Stimulated activated CD8-positive, alpha-beta memory T cell treated with anti-CD3 and anti-CD28 coated beads, Interleukin-7, amount 100 ng/mL, for 1 hour (primary cell): ENCODE data around the gene SCYGR1.
"Not testable (repeated sequence)": the region's sequence is repeated elsewhere in the genome, so short reads cannot be mapped to it uniquely, and the experiment has no call there.

Source experiments
- DNase-seq, 2 donors: peaks; one replicate each; pipeline ENCODE4 v3.0.0-alpha.2; 2020; ENCODE audit warnings: low read depth in 2 of 2

Gene SCYGR1

GRCh38 chr2:227370791-227371312 is 16.9 kb downstream of the SCYGR1 start:
- no peak for DNase-seq

GRCh38 chr2:227370092-227370491 is 17.7 kb downstream of the SCYGR1 start:
- no peak for DNase-seq

GRCh38 chr2:227368574-227368973 is 19.2 kb downstream of the SCYGR1 start:
- no peak for DNase-seq

- DNase-seq, result no peak
Measured at GRCh38 chr2:227367427-227367795, 20.3 kb downstream of the SCYGR1 start.

- no peak for DNase-seq
Measured at GRCh38 chr2:227366769-227367426, 20.9 kb downstream of the SCYGR1 start.

GRCh38 chr2:227365833-227366232 is 21.9 kb downstream of the SCYGR1 start:
- DNase-seq, result no peak

GRCh38 chr2:227364585-227365263 is 23.0 kb downstream of the SCYGR1 start:
- DNase-seq, result not testable (repeated sequence)

- no peak for DNase-seq
Measured at GRCh38 chr2:227363756-227364155, 24.0 kb downstream of the SCYGR1 start.

GRCh38 chr2:227360351-227360750 is 27.4 kb downstream of the SCYGR1 start:
- DNase-seq, result no peak

GRCh38 chr2:227351639-227352038 is 36.1 kb downstream of the SCYGR1 start:
- DNase-seq, result no peak

- DNase-seq, result no peak
Measured at GRCh38 chr2:227349989-227350612, 37.6 kb downstream of the SCYGR1 start.

- DNase-seq, result no peak
Measured at GRCh38 chr2:227348324-227348723, 39.4 kb downstream of the SCYGR1 start.

GRCh38 chr2:227347117-227347516 is 40.6 kb downstream of the SCYGR1 start:
- no peak for DNase-seq

GRCh38 chr2:227344231-227344630 is 43.5 kb downstream of the SCYGR1 start:
- no peak for DNase-seq

GRCh38 chr2:227341553-227341952 is 46.2 kb downstream of the SCYGR1 start:
- DNase-seq, result no peak

GRCh38 chr2:227340106-227340505 is 47.6 kb downstream of the SCYGR1 start:
- DNase-seq, result no peak

- no peak for DNase-seq
Measured at GRCh38 chr2:227339098-227339599, 48.6 kb downstream of the SCYGR1 start.
